GM19035 (cell line): ENCODE measurements around the gene AMY2B.
"Not testable (repeated sequence)": the region's sequence is repeated elsewhere in the genome, so short reads cannot be mapped to it uniquely, and the experiment has no call there.

Experiments
- ATAC-seq: cut with Tn5 transposase; IDR thresholded peaks from one replicate; pipeline ENCODE4 v1.9.1; 2021; ENCODE audit not compliant: unreplicated experiment

Gene AMY2B

DNA sequence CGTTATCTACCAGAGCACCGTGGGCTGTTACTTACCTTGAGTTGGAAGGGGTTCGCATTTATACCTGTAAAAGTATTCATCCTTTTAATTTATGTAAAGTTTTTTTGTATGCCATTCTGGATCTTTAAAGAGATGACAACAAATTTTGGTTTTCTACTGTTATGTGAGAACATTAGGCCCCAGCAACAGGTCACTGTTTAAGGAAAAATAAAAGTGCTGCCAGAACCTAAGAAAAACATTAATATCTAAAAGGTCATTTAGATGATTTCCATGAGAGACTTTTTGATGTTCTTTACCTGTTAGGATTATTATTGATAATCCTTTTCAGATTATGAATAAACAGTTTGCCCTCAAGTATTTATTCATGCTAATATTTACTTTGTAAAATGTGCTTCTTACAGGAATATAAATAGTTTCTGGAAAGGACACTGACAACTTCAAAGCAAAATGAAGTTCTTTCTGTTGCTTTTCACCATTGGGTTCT, 45.6 kb downstream of the AMY2B start, which contains the start of gene AMY2A:
TSS of gene AMY2A (plus strand) at position 434 of the 484 bp plus-strand sequence. CDS start at position 448, 14 bp downstream.
- ATAC-seq, result not testable (repeated sequence)

DNA sequence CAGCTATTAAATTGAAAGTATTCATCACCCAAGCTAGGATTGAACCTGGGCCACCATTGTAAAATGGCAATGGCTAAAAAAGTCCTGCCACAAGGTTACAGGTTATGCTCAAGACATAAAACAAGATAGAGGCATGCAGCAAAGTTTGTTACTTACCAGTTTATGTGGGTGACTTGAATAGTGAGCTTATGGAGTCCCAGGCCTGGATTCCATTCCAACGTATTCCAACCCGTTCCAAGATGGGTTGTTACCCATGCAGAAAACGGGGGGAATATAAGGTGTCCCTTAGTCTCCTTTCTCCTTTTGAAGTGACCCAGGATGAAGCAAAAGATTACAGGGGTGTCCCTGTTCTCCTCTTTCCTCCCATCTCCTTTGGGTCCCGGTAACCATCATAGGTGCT, 56.0 kb downstream of the AMY2B start:
- ATAC-seq, result not testable (repeated sequence)
